ENCODE data around the gene PIK3AP1. TPM values are rescaled to one million over a fixed set of nuclear protein-coding genes. Genes with fewer than 3 reads are reported as not detected.

PIK3AP1 gene
- total and polyA plus RNA-seq, 2 of the 13 experiments (the other 11 are each of a cell fraction or from before 2014, with no cell fraction given), result 3.6 to 13.8 TPM

DNA sequence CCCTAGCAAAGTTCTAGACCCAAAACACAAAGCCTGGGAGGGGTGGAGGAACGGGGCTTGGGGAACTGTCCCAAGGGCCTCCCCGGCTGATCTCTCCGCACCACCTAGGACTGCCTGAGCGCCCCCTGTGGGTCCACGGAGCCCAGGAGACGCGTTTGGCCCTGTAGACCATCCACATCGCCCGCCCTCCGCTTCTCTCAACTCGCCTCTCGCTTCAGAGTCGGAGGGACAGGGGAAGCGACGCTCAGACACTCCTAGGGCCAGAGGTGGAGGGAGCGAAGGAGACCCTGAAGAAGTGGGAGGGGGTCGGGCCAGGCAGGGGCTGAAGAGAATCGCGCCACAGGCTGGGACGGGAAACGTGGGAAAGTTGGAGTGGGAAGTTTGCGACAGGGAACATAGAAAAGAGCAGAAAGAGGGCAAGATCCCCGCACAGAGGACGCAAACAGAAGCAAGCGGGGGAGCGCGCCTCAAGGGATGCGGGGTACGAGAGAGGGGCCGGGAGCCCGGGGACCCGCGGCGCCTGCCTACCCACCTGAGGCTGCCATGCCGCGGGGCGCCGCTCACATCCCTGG is 378 bp downstream of the PIK3AP1 start:
- Histone ChIP-seq H3K36me3 (replicated peaks in 1 of 2; ENCODE audit: control insufficient read depth in 1 of 2, insufficient read depth in 2 of 2, low read length in 2 of 2) (no peaks in the 10 kb centered on the region), H3K4me1 (ENCODE audit: insufficient read depth, low read length) (peaks cover 38% of the 10 kb centered on the region), H3K27me3 (ENCODE audit: control insufficient read depth in 1 of 2, insufficient read depth in 2 of 2, low read length in 2 of 2) (peaks cover 0 to 14% of the 10 kb centered on the region in 2 experiments; a peak in 3 of 5 replicates), H3K27ac (ENCODE audit: extremely low read length, insufficient read depth, low read length) (no peak overlapping the region), H3K9ac (ENCODE audit: insufficient read depth, low read depth, low read length) (peak overlapping the region; percentile 23; the same call in 1 of the 2 replicates), H3K79me2 (ENCODE audit: insufficient read depth, low read length) (no peaks in the 10 kb centered on the region), H3K4me3 (replicated peaks in 1 of 3; ENCODE audit: insufficient read depth in 1 of 3, low read depth in 2 of 3, low read length in 3 of 3) (peak overlapping the region; percentile 60 to 78 (median 61)), H2AFZ (ENCODE audit: low read length) (no peak overlapping the region), H4K20me1 (ENCODE audit: insufficient read depth, low read length) (no peaks in the 10 kb centered on the region), H3K4me2 (ENCODE audit: low read depth, low read length) (peak overlapping the region; percentile 95), H3K9me3 (ENCODE audit: low read length) (no peaks in the 10 kb centered on the region)
- FAIRE-seq (no peak), DNase-seq (ENCODE audit: low spot score) (peak; percentile 16), ATAC-seq (peak; percentile 90)
- CTCF ChIA-PET (ENCODE audit: low intra/inter-chr PET ratio, low total read pairs), result interaction anchor here (4.1 kb wide), 1 partner anchor 78 kb away, joined by 26 read pairs; no protein-coding TSS in a partner anchor
- no TSS peak for BruUV-seq (replicated peaks)
- 4% methylated on average over 26 of the region's 38 CpGs for WGBS (ENCODE audit: low lambda C conversion rate)
- POLR2A ChIA-PET, result interaction anchor here (1.2 kb wide), 1 partner anchor 43 kb away, joined by 7 read pairs; no protein-coding TSS in a partner anchor
- in situ Hi-C loops (cut with HindIII; ENCODE audit: extremely low pct_ligation_motif_present, low pct_unique_long_range_greater_than_20kb) (loop anchor here (5.0 kb wide), 1 partner anchor 78 kb away; no protein-coding TSS in a partner anchor), intact Hi-C loops (cut with micrococcal nuclease; ENCODE audit: unreplicated experiment) (loop anchor here (2.0 to 5.0 kb wide), 2 partner anchors 25 to 48 kb away; no protein-coding TSS in a partner anchor)
- TF ChIP-seq ZNF430 (CRISPR knock-in tag; IDR thresholded peaks at IDR 0.05), result peak; percentile 53; the same call in 1 of the 2 replicates
- TF ChIP-seq, protein P1, sequence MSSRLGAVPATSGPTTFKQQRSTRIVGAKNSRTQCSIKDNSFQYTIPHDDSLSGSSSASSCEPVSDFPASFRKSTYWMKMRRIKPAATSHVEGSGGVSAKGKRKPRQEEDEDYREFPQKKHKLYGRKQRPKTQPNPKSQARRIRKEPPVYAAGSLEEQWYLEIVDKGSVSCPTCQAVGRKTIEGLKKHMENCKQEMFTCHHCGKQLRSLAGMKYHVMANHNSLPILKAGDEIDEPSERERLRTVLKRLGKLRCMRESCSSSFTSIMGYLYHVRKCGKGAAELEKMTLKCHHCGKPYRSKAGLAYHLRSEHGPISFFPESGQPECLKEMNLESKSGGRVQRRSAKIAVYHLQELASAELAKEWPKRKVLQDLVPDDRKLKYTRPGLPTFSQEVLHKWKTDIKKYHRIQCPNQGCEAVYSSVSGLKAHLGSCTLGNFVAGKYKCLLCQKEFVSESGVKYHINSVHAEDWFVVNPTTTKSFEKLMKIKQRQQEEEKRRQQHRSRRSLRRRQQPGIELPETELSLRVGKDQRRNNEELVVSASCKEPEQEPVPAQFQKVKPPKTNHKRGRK (CRISPR knock-in tag; IDR thresholded peaks at IDR 0.05), result no peak
- TF ChIP-seq FOXO1 (CRISPR knock-in tag; IDR thresholded peaks at IDR 0.05), result 0 out of 2 replicates have a peak, but pooled peaks have one; percentile 22
- peak; percentile 75 for TF ChIP-seq SALL1 (CRISPR knock-in tag; IDR thresholded peaks at IDR 0.05)
- TF ChIP-seq ZNF713 (CRISPR knock-in tag; IDR thresholded peaks at IDR 0.05), result no peak
- TF ChIP-seq ZNF292 (CRISPR knock-in tag; IDR thresholded peaks at IDR 0.05; ENCODE audit: borderline replicate concordance, low read depth), result 0 out of 2 replicates have a peak, but pooled peaks have one; percentile 28
- TF ChIP-seq ZNF883 (CRISPR knock-in tag; IDR thresholded peaks at IDR 0.05; ENCODE audit: not compliant biosample characterization), result peak; percentile 60
- peak; percentile 56; the same call in 1 of the 2 replicates for TF ChIP-seq ZBTB38 (CRISPR knock-in tag; IDR thresholded peaks at IDR 0.05)
- TF ChIP-seq XRCC5 (optimal IDR thresholded peaks at IDR 0.05; ENCODE audit: low read length), result peak; percentile 80
- TF ChIP-seq, protein P2, sequence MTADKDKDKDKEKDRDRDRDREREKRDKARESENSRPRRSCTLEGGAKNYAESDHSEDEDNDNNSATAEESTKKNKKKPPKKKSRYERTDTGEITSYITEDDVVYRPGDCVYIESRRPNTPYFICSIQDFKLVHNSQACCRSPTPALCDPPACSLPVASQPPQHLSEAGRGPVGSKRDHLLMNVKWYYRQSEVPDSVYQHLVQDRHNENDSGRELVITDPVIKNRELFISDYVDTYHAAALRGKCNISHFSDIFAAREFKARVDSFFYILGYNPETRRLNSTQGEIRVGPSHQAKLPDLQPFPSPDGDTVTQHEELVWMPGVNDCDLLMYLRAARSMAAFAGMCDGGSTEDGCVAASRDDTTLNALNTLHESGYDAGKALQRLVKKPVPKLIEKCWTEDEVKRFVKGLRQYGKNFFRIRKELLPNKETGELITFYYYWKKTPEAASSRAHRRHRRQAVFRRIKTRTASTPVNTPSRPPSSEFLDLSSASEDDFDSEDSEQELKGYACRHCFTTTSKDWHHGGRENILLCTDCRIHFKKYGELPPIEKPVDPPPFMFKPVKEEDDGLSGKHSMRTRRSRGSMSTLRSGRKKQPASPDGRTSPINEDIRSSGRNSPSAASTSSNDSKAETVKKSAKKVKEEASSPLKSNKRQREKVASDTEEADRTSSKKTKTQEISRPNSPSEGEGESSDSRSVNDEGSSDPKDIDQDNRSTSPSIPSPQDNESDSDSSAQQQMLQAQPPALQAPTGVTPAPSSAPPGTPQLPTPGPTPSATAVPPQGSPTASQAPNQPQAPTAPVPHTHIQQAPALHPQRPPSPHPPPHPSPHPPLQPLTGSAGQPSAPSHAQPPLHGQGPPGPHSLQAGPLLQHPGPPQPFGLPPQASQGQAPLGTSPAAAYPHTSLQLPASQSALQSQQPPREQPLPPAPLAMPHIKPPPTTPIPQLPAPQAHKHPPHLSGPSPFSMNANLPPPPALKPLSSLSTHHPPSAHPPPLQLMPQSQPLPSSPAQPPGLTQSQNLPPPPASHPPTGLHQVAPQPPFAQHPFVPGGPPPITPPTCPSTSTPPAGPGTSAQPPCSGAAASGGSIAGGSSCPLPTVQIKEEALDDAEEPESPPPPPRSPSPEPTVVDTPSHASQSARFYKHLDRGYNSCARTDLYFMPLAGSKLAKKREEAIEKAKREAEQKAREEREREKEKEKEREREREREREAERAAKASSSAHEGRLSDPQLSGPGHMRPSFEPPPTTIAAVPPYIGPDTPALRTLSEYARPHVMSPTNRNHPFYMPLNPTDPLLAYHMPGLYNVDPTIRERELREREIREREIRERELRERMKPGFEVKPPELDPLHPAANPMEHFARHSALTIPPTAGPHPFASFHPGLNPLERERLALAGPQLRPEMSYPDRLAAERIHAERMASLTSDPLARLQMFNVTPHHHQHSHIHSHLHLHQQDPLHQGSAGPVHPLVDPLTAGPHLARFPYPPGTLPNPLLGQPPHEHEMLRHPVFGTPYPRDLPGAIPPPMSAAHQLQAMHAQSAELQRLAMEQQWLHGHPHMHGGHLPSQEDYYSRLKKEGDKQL (CRISPR knock-in tag; IDR thresholded peaks at IDR 0.05; ENCODE audit: low read depth), result no peak
- TF ChIP-seq ZNF761 (CRISPR knock-in tag; conservative IDR thresholded peaks at IDR 0.05), result 0 out of 2 replicates have a peak, but pooled peaks have one; percentile 24
- peak; percentile 47 for TF ChIP-seq TEAD3 (CRISPR knock-in tag; optimal IDR thresholded peaks at IDR 0.05; ENCODE audit: borderline replicate concordance)
- TF ChIP-seq SAP130 (CRISPR knock-in tag; IDR thresholded peaks at IDR 0.05; ENCODE audit: low read depth), result peak; percentile 52; the same call in 1 of the 2 replicates
- TF ChIP-seq CREM (IDR thresholded peaks at IDR 0.05), result 0 out of 2 replicates have a peak, but pooled peaks have one; percentile 14
- TF ChIP-seq CREM (CRISPR knock-in tag; IDR thresholded peaks at IDR 0.05), result peak; percentile 21; the same call in 1 of the 2 replicates
- TF ChIP-seq LCORL (IDR thresholded peaks at IDR 0.05), result no peak
- TF ChIP-seq LCORL (CRISPR knock-in tag; IDR thresholded peaks at IDR 0.05), result 0 out of 2 replicates have a peak, but pooled peaks have one; percentile 20
